NB4 (cell line): ENCODE measurements around the gene AP3B1.

ENCODE experiments used
- DNase-seq: peaks from one replicate; pipeline ENCODE4 v3.0.0; 2010; ENCODE audit warnings: low read depth
- H3K4me3 ChIP-seq: one replicate; pipeline ENCODE4 v1.5.1; 2011; ENCODE audit warnings: mild to moderate bottlenecking, low read depth, low read length, moderate library complexity
- MYC ChIP-seq: IDR thresholded peaks from 2 replicates; pipeline ENCODE4 v1.6.1; 2011; ENCODE audit warnings: low read depth, low read length
- POLR2A ChIP-seq: IDR thresholded peaks from 2 replicates; pipeline ENCODE4 v1.6.1; 2011; ENCODE audit warnings: mild to moderate bottlenecking; ENCODE audit not compliant: insufficient read length; ENCODE audit errors: extremely low read depth
- TF ChIP-seq, protein P1 (sequence below): IDR thresholded peaks from one replicate; pipeline ENCODE4 v1.5.1; 2012; ENCODE audit warnings: low read depth, low read length
- TF ChIP-seq, protein P2 (sequence below): IDR thresholded peaks from 2 replicates; pipeline ENCODE4 v1.6.1; 2011; ENCODE audit warnings: low read depth, low read length

Gene AP3B1

DNA sequence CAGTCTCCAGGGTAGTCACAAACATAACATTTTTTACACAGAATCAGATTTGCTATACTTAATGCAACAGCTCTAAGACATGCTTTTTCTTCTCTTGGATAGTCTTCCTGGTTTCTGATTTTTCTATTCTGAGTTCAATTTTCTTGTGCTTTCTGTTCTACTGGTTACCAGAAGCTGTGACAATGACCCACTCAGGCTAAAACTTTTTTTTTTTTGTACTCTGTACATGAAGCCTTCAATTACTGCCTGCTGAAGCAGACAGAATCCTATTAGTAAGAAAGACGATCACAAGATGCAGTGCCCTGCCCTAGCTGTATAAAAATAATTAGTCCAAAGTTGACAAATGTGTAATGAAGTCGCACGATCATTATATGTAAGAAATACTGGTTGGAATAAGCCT, 287.3 kb downstream of the AP3B1 start:
- TF ChIP-seq, protein P1, sequence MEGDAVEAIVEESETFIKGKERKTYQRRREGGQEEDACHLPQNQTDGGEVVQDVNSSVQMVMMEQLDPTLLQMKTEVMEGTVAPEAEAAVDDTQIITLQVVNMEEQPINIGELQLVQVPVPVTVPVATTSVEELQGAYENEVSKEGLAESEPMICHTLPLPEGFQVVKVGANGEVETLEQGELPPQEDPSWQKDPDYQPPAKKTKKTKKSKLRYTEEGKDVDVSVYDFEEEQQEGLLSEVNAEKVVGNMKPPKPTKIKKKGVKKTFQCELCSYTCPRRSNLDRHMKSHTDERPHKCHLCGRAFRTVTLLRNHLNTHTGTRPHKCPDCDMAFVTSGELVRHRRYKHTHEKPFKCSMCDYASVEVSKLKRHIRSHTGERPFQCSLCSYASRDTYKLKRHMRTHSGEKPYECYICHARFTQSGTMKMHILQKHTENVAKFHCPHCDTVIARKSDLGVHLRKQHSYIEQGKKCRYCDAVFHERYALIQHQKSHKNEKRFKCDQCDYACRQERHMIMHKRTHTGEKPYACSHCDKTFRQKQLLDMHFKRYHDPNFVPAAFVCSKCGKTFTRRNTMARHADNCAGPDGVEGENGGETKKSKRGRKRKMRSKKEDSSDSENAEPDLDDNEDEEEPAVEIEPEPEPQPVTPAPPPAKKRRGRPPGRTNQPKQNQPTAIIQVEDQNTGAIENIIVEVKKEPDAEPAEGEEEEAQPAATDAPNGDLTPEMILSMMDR, result no peak
- no peak for TF ChIP-seq MYC
- no peak for TF ChIP-seq POLR2A
- TF ChIP-seq, protein P2, sequence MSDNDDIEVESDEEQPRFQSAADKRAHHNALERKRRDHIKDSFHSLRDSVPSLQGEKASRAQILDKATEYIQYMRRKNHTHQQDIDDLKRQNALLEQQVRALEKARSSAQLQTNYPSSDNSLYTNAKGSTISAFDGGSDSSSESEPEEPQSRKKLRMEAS, result no peak
- H3K4me3 ChIP-seq, result no peak overlapping the region
- DNase-seq, result no peak

DNA sequence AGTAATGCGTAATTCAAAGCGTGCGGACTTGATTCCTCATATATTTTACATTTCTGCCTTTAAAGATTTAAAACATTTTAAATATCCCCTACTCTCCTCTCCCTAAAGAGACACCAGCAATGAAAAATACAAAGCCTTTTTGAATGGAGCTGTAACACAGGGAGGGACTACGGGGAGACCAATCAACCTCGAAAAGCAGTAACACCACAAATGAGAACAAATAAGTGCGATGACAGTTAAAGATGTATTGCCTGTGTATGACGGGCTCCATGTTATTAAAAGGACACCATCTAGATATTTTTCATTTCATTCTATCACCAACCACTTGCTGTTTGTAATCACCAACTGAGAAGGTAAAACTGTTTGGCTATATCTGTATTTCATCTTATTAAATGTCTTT, 288.0 kb downstream of the AP3B1 start:
- H3K4me3 ChIP-seq, result no peak overlapping the region
- TF ChIP-seq, protein P1, result no peak
- TF ChIP-seq, protein P2, result no peak
- TF ChIP-seq POLR2A, result no peak
- TF ChIP-seq MYC, result no peak
- DNase-seq, result no peak

DNA sequence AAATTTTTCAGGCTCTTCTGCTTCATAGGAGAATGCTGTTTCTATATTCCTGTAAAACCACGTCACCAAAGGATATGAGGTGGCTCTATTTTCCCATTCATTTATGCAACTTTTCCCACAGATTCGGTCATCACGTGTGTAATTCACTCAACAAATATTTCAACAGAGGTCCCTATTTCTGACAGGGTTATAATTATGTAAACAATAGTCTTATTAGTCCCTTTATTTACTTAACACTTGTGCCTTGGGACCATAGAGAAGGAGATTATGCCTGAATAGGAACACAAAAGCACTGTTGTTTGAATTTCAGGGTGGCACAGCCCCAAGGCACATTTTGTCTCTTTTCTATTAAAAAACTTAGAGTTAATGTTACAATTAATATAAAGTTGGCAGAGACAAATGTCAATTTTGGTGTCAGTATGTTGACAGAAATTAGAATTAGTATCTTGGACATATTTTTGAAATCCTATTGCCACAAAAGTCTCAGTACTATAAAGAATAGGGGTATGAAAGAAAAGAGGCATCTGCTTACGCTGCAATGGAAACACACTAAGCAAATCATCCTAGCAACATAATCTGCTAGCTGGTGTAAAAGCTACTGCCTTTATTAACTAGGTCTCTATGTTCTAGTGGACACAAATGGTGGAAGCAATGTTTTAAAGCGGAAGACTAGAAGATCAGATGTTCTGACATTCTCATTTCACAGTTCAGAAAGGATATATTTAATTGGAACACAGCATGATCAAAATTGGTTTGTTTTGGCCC, 289.3 kb downstream of the AP3B1 start:
- TF ChIP-seq POLR2A, result no peak
- TF ChIP-seq, protein P1, result no peak
- DNase-seq, result peak; percentile 32

DNA sequence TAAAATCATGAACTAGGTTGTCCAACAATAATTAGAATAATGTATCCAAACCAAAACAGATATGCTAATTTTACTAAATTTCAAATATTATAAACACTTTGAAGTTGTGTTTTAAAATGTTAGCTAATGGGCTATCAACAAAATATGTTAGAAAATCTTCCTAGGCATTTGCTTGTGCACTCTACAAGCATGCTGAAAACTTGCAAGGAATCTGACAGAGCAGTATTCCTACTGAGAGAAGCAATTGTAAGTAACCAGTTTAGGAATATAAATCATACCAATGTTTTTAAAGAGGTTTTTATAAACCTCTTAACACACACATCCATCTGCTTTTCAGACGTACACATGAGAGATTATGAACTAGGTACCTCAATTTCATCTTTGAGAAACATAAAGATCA, 289.9 kb downstream of the AP3B1 start:
- H3K4me3 ChIP-seq, result no peak overlapping the region
- TF ChIP-seq, protein P2, result no peak
- no peak for TF ChIP-seq MYC
- TF ChIP-seq POLR2A, result no peak
- TF ChIP-seq, protein P1, result no peak
- DNase-seq, result no peak

More for the DNA sequence above, 289.3 kb downstream of the AP3B1 start:
- H3K4me3 ChIP-seq, result no peak overlapping the region

DNA sequence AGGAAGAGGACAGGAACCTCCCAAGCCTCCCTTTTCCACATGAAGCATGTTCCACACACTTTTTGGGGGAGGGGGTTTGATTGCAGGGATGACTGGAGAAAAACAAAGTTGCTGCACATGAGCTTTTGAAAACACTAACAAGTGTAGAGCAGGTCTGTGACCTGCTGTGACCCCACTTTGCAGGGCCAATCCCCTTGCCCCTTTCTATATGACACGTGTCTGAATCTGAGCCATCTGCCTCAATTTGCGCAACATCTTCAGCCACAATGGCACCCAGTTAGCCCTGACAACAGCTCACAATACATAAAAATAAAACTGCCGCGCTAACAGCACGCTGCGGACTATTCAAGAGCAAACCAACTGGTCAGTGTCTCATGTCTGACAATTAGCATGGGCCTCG, 290.6 kb downstream of the AP3B1 start:
- TF ChIP-seq, protein P1, result no peak
- TF ChIP-seq, protein P2, result peak; percentile 94
- peak; percentile 88 for TF ChIP-seq MYC
- no peak for TF ChIP-seq POLR2A
- DNase-seq, result peak; percentile 90
- peak overlapping the region; percentile 49 for H3K4me3 ChIP-seq

DNA sequence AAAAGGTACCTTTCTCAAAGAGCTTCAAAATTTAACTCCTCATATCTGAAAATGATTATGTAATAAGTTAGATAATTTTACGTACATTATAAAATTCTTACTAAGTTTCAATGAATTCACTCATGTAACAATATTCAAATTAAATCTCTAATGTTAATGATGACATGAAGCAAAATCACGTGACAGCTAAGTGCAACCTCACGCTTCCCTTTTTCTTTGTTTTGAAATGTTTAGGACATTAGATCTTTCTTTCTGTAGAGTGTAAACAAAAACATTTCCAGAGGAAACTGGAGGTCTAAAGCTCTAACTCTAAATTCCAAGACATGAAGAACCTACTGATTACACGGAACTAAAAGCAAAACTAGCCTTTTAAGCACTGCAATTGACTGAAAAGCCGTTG, 291.0 kb downstream of the AP3B1 start:
- no peak for DNase-seq
- TF ChIP-seq, protein P2, result no peak
- TF ChIP-seq, protein P1, result no peak
- no peak for TF ChIP-seq MYC
- TF ChIP-seq POLR2A, result no peak
- peak overlapping the region; percentile 49 for H3K4me3 ChIP-seq
